Breast epithelium (tissue), 3 donors: ENCODE results near the gene DSTYK.

Experiments
- CTCF ChIP-seq, 3 donors: fragments of 450-650 bp; IDR thresholded peaks; one replicate each; pipeline ENCODE4 v1.5.1; 2016 to 2017; ENCODE audit warnings: antibody characterized with exemption in 3 of 3, mild to moderate bottlenecking in 3 of 3, moderate library complexity in 3 of 3
- POLR2A ChIP-seq: fragments of 450-650 bp; IDR thresholded peaks from one replicate; pipeline ENCODE4 v1.6.1; 2016; ENCODE audit warnings: antibody characterized with exemption, mild to moderate bottlenecking, moderate library complexity
- POLR2AphosphoS5 ChIP-seq, 3 donors: sonication (generic); formaldehyde crosslinking; IDR thresholded peaks; one replicate each; pipeline ENCODE4 v1.6.1; 2017; ENCODE audit warnings: antibody characterized with exemption in 3 of 3

- TF ChIP-seq CTCF (IDR thresholded peaks at IDR 0.05) (no peak), POLR2AphosphoS5 (IDR thresholded peaks at IDR 0.05) (no peak), POLR2A (no peak)
Measured at GRCh38 chr1:205152505-205152904, 59.0 kb downstream of the DSTYK start.
